Panc1 (cell line): ENCODE measurements around the gene TFE3. TPM values are rescaled to one million over a fixed set of nuclear protein-coding genes. Genes with fewer than 3 reads are reported as not detected.

ENCODE experiments used
- ATAC-seq: fragments of 200-7000 bp; cut with Tn5 transposase; 2 replicates; pipeline ENCODE4 v1.9.1; 2020; ENCODE audit warnings: mild to moderate bottlenecking, moderate library complexity
- BruUV-seq: library from RNA; stranded (reverse); fragments of 400-500 nt; replicated peaks from 2 replicates; lab custom pipeline; 2021; lab: Mats Ljungman, UMichigan
- CTCF ChIA-PET: fragments of 300-600 bp; sonication (Branson Sonifier 250); formaldehyde crosslinking; loops from one replicate; lab custom pipeline; 2022; ENCODE audit warnings: antibody characterized with exemption; lab: Charles Lee
- POLR2A ChIA-PET: fragments of 300-600 bp; sonication (Branson Sonifier 250); formaldehyde crosslinking; loops from one replicate; lab custom pipeline; 2022; ENCODE audit warnings: antibody characterized with exemption; lab: Charles Lee
- DNase-seq: peaks from one replicate; pipeline ENCODE4 v3.0.0-alpha.2; 2010; ENCODE audit warnings: low read depth, low spot score
- H3K27ac ChIP-seq: 2 replicates; pipeline ENCODE4 v1.5.1; 2011; ENCODE audit warnings: mild to moderate bottlenecking, low read length, inconsistent platforms
- H3K27me3 ChIP-seq: fragments of 200-500 bp; sonication (Bioruptor generic); 2 replicates; pipeline ENCODE4 v1.6.0; 2014; ENCODE audit warnings: low read length, inconsistent platforms; ENCODE audit not compliant: control insufficient read depth, insufficient read depth
- H3K36me3 ChIP-seq: fragments of 200-500 bp; sonication (Bioruptor generic); 2 replicates; pipeline ENCODE4 v1.5.1; 2014; ENCODE audit warnings: inconsistent platforms, mild to moderate bottlenecking, low read length, moderate library complexity; ENCODE audit not compliant: control insufficient read depth, insufficient read depth
- H3K4me1 ChIP-seq: 2 replicates; pipeline ENCODE4 v1.5.1; 2011; ENCODE audit warnings: inconsistent platforms, mild to moderate bottlenecking, low read length, moderate library complexity; ENCODE audit not compliant: control insufficient read depth, insufficient read depth
- H3K4me3 ChIP-seq, 2 experiments: 2 replicates each; pipeline ENCODE4 v1.5.1; 2011 to 2012; ENCODE audit warnings: low read depth in 2 of 2, low read length in 2 of 2, mild to moderate bottlenecking in 2 of 2, inconsistent platforms in 1 of 2, moderate library complexity in 1 of 2
- H3K9me3 ChIP-seq: fragments of 200-500 bp; sonication (Bioruptor generic); 2 replicates; pipeline ENCODE4 v1.5.1; 2014; ENCODE audit warnings: low read depth, mild to moderate bottlenecking, inconsistent platforms, low read length, moderate library complexity; ENCODE audit not compliant: control insufficient read depth, insufficient read depth
- POLR2AphosphoS5 ChIP-seq: IDR thresholded peaks from 2 replicates; pipeline ENCODE4 v1.6.1; 2012; ENCODE audit warnings: mild to moderate bottlenecking, low read depth, low read length, moderate library complexity
- REST ChIP-seq, 2 experiments: IDR thresholded peaks; 2 replicates each; pipeline ENCODE4 v1.6.1; 2011 to 2012; ENCODE audit warnings: low read depth in 2 of 2, control low read depth in 1 of 2, low read length in 1 of 2, mild to moderate bottlenecking in 1 of 2, moderate library complexity in 1 of 2; ENCODE audit not compliant: insufficient read depth in 1 of 2
- SIN3A ChIP-seq: IDR thresholded peaks from 2 replicates; pipeline ENCODE4 v1.6.1; 2012; ENCODE audit warnings: low read depth, mild to moderate bottlenecking, low read length, moderate library complexity, borderline replicate concordance; ENCODE audit not compliant: insufficient read depth
- TCF7L2 ChIP-seq: IDR thresholded peaks from 2 replicates; pipeline ENCODE4 v1.6.1; 2011; ENCODE audit warnings: mild to moderate bottlenecking, low read depth, low read length, inconsistent platforms
- in situ Hi-C: cut with HindIII; loops from 2 replicates; pipeline ENCODE4 v1.10.0; 2016; ENCODE audit warnings: low sequenced_read_pairs, low pct_unique_long_range_greater_than_20kb
- intact Hi-C: fragments of 100-400 bp; cut with micrococcal nuclease; formaldehyde crosslinking; loops from one replicate; pipeline ENCODE4 v1.10.0; 2022; ENCODE audit not compliant: unreplicated experiment
- total RNA-seq: library from RNA; stranded (reverse); gene quantifications from one replicate; pipeline ENCODE4 v1.2.1, GENCODE V29; 2021; ENCODE audit not compliant: unreplicated experiment
- TF ChIP-seq, protein P1 (sequence below): fragments of 450-650 bp; IDR thresholded peaks from 2 replicates; pipeline ENCODE4 v1.5.1; 2017; ENCODE audit warnings: mild to moderate bottlenecking

Gene TFE3
- total RNA-seq, 1 experiment from 2014 or later, result 45.9 TPM

- Histone ChIP-seq H3K4me3 (no peak overlapping the region), H3K36me3 (no peaks in the 10 kb centered on the region; the same call in none of the 2 replicates), H3K27me3 (no peaks in the 10 kb centered on the region), H3K27ac (no peak overlapping the region), H3K4me1 (0 out of 2 replicates have a peak, but pooled peaks cover 3% of the 10 kb centered on the region), H3K9me3 (no peaks in the 10 kb centered on the region)
- TF ChIP-seq POLR2AphosphoS5, result no peak
- no peak for TF ChIP-seq SIN3A
- TF ChIP-seq REST (IDR thresholded peaks at IDR 0.05; ENCODE audit: insufficient read depth in 1 of 2, low read depth in 2 of 2, low read length in 1 of 2), result no peak
- TF ChIP-seq, protein P1, sequence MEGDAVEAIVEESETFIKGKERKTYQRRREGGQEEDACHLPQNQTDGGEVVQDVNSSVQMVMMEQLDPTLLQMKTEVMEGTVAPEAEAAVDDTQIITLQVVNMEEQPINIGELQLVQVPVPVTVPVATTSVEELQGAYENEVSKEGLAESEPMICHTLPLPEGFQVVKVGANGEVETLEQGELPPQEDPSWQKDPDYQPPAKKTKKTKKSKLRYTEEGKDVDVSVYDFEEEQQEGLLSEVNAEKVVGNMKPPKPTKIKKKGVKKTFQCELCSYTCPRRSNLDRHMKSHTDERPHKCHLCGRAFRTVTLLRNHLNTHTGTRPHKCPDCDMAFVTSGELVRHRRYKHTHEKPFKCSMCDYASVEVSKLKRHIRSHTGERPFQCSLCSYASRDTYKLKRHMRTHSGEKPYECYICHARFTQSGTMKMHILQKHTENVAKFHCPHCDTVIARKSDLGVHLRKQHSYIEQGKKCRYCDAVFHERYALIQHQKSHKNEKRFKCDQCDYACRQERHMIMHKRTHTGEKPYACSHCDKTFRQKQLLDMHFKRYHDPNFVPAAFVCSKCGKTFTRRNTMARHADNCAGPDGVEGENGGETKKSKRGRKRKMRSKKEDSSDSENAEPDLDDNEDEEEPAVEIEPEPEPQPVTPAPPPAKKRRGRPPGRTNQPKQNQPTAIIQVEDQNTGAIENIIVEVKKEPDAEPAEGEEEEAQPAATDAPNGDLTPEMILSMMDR, result no peak
- no peak for TF ChIP-seq TCF7L2
- intact Hi-C loops, result no loop called here
- ChIA-PET POLR2A (no interaction called here), CTCF (no interaction called here)
- ATAC-seq (no peak), DNase-seq (no peak)
- no TSS peak for BruUV-seq
- in situ Hi-C loops, result no loop called here
Observed at GRCh38 chrX:48998391-48998790, 44.8 kb downstream of the TFE3 start.

DNA sequence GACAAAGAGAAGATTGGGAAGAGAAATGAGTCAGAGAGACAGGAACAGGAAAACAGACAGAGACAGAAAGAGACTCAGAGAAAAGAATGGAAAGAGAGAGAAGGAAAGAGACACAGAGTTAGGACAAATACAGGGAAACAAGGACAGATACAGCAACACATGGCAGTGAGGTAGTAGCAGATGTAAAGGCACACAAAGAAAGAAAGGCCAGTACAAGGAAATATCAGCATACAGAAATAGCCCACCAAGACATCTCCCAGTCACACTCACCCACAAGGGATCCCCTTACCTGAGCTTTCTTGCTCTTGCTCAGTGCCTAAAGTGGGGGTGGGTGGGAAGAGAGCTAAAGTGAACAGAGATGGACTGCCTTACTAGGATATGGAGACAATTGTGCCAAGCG lies 45.3 kb downstream of the TFE3 start:
- TF ChIP-seq REST (IDR thresholded peaks at IDR 0.05; ENCODE audit: insufficient read depth in 1 of 2, low read depth in 2 of 2, low read length in 1 of 2) (no peak), POLR2AphosphoS5 (no peak), SIN3A (no peak), TCF7L2 (no peak)
- TF ChIP-seq, protein P1, result no peak
- Histone ChIP-seq H3K4me3 (no peak overlapping the region), H3K27me3 (no peaks in the 10 kb centered on the region), H3K4me1 (0 out of 2 replicates have a peak, but pooled peaks cover 3% of the 10 kb centered on the region), H3K36me3 (no peaks in the 10 kb centered on the region; the same call in none of the 2 replicates), H3K9me3 (no peaks in the 10 kb centered on the region), H3K27ac (no peak overlapping the region)
- intact Hi-C loops, result no loop called here
- ChIA-PET CTCF (no interaction called here), POLR2A (no interaction called here)
- ATAC-seq (no peak), DNase-seq (no peak)
- no TSS peak for BruUV-seq
- in situ Hi-C loops, result no loop called here
